H1 (cell line): ENCODE data around the gene GBP7.

Experiments
- BRCA1 ChIP-seq: IDR thresholded peaks from 2 replicates; pipeline ENCODE4 v1.6.1; 2012; ENCODE audit warnings: low read depth, low read length, improper control_type of control experiment
- CBX8 ChIP-seq: fragments of 300-800, 300-1000 bp; sonication (generic); IDR thresholded peaks from 2 replicates; pipeline ENCODE4 v1.7.1; 2016; ENCODE audit warnings: low read depth, low read length, borderline replicate concordance
- CEBPB ChIP-seq: IDR thresholded peaks from 2 replicates; pipeline ENCODE4 v1.6.1; 2012; ENCODE audit warnings: low read depth, low read length
- CHD1 ChIP-seq: IDR thresholded peaks from 2 replicates; pipeline ENCODE4 v1.6.1; 2012; ENCODE audit warnings: low read depth, low read length, improper control_type of control experiment
- CHD2 ChIP-seq: IDR thresholded peaks from 2 replicates; pipeline ENCODE4 v1.6.1; 2012; ENCODE audit warnings: low read length, improper control_type of control experiment
- CREB1 ChIP-seq: IDR thresholded peaks from 2 replicates; pipeline ENCODE4 v1.6.1; 2012; ENCODE audit warnings: inconsistent platforms
- EGR1 ChIP-seq: IDR thresholded peaks from 2 replicates; pipeline ENCODE4 v1.6.1; 2011; ENCODE audit warnings: low read depth, low read length, borderline replicate concordance
- EZH2 ChIP-seq: fragments of 200-600 bp; sonication (generic); IDR thresholded peaks from 2 replicates; pipeline ENCODE4 v1.7.1; 2012; ENCODE audit warnings: low read depth, mild to moderate bottlenecking, moderate library complexity, low read length, inconsistent platforms; ENCODE audit not compliant: severe bottlenecking
- GTF2F1 ChIP-seq: IDR thresholded peaks from 2 replicates; pipeline ENCODE4 v1.6.1; 2012; ENCODE audit warnings: low read depth, low read length, improper control_type of control experiment, borderline replicate concordance
- HDAC2 ChIP-seq, 2 experiments: fragments of 300-600 bp in 1 of 2; sonication (generic) in 1 of 2; IDR thresholded peaks; 2 replicates each; pipeline ENCODE4 v1.6.1; 2011 to 2012; ENCODE audit warnings: low read depth in 2 of 2, low read length in 2 of 2, mild to moderate bottlenecking in 2 of 2, moderate library complexity in 2 of 2, borderline replicate concordance in 1 of 2, inconsistent platforms in 1 of 2
- MAX ChIP-seq: IDR thresholded peaks from 2 replicates; pipeline ENCODE4 v1.6.1; 2012; ENCODE audit warnings: inconsistent platforms
- SP1 ChIP-seq: IDR thresholded peaks from 2 replicates; pipeline ENCODE4 v1.6.1; 2011; ENCODE audit warnings: low read depth, low read length
- YY1 ChIP-seq: IDR thresholded peaks from 2 replicates; pipeline ENCODE4 v1.6.1; 2011; ENCODE audit warnings: low read depth, mild to moderate bottlenecking, low read length
- TF ChIP-seq, protein P1 (sequence below), 3 experiments: IDR thresholded peaks; 1 replicate in 2 of 3; 2 replicates in 1 of 3; pipeline versions ENCODE4 v1.5.1 to v1.6.1; 2011; ENCODE audit warnings: low read length in 3 of 3, mild to moderate bottlenecking in 3 of 3, inconsistent platforms in 2 of 3, low read depth in 1 of 3, moderate library complexity in 1 of 3; ENCODE audit not compliant: insufficient read depth in 1 of 3; ENCODE audit errors: control extremely low read depth in 1 of 3

DNA sequence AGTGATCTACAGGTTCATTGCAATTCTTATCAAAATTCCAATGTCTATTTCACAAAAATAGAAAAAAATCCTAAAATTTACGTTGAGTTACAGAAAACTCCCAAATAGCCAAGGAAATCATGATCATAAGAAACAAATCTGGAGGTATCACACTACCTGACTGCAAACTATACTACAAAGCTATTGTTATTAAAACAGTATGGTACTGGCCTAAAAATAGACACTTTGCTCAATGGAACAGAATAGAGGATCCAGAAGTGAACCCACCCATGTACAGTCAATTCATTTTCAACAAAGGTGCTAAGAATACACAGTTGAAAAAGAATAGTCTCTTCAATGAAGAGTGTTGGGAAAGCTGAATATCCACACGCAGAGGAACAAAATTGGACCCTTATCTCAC, 80.1 kb downstream of the GBP7 start:
- no peak for TF ChIP-seq HDAC2 (IDR thresholded peaks at IDR 0.05; ENCODE audit: borderline replicate concordance in 1 of 2, low read depth in 2 of 2, low read length in 2 of 2)
- TF ChIP-seq, protein P1, sequence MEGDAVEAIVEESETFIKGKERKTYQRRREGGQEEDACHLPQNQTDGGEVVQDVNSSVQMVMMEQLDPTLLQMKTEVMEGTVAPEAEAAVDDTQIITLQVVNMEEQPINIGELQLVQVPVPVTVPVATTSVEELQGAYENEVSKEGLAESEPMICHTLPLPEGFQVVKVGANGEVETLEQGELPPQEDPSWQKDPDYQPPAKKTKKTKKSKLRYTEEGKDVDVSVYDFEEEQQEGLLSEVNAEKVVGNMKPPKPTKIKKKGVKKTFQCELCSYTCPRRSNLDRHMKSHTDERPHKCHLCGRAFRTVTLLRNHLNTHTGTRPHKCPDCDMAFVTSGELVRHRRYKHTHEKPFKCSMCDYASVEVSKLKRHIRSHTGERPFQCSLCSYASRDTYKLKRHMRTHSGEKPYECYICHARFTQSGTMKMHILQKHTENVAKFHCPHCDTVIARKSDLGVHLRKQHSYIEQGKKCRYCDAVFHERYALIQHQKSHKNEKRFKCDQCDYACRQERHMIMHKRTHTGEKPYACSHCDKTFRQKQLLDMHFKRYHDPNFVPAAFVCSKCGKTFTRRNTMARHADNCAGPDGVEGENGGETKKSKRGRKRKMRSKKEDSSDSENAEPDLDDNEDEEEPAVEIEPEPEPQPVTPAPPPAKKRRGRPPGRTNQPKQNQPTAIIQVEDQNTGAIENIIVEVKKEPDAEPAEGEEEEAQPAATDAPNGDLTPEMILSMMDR (IDR thresholded peaks at IDR 0.05; ENCODE audit: control extremely low read depth in 1 of 3, insufficient read depth in 1 of 3, low read depth in 1 of 3, low read length in 3 of 3): no peak
- TF ChIP-seq EZH2: no peak
- TF ChIP-seq SP1: no peak
- no peak for TF ChIP-seq YY1
- TF ChIP-seq CHD2: no peak
- no peak for TF ChIP-seq CHD1
- no peak for TF ChIP-seq GTF2F1
- no peak for TF ChIP-seq EGR1
- TF ChIP-seq CREB1: no peak
- TF ChIP-seq BRCA1: no peak
- TF ChIP-seq MAX: no peak
- no peak for TF ChIP-seq CEBPB
- TF ChIP-seq CBX8: no peak
